DOHH2 (cell line): ENCODE measurements around the gene SUPT3H.

ENCODE experiments used
- CTCF ChIP-seq: fragments of 200-600 bp; sonication (generic); IDR thresholded peaks from one replicate; pipeline ENCODE4 v1.5.1; 2014; ENCODE audit warnings: antibody characterized with exemption, mild to moderate bottlenecking, low read depth, low read length; ENCODE audit not compliant: poor library complexity, severe bottlenecking
- EZH2phosphoT487 ChIP-seq: fragments of 200-600 bp; sonication (generic); IDR thresholded peaks from 2 replicates; pipeline ENCODE4 v1.6.1; 2017; ENCODE audit warnings: borderline replicate concordance, mild to moderate bottlenecking, antibody characterized with exemption, low read length, moderate library complexity, mixed read lengths

GRCh38 chr6:44942201-44942600 lies 435.5 kb downstream of the SUPT3H start:
- no peak for TF ChIP-seq CTCF
- no peak for TF ChIP-seq EZH2phosphoT487
